ENCODE measurements around the gene POLR2E.

DNA sequence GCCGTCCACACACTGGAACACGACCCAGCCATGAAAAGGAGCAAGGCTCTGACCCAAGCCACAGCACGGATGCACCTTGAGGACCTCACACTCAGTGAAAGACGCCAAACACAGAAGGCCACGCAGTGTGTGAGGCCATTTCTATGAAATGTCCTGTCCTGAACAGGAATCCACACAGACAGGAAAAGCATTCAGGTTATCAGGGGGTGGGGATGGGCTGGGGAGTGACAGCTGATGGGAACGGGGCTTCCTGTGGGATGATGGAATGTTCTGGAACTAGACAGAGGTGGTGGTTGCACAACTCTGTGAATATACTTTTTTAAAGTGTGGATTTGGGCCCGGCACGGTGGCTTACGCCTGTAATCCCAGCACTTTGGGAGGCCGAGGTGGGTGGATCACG lies 39.3 kb upstream of the POLR2E start:
- TF ChIP-seq CTCF (IDR thresholded peaks at IDR 0.05) (no peak), SIN3A (IDR thresholded peaks at IDR 0.05; ENCODE audit: borderline replicate concordance, insufficient read depth, low read depth, low read length) (no peak), POLR2AphosphoS5 (IDR thresholded peaks at IDR 0.05; ENCODE audit: low read depth, low read length) (no peak)
- TF ChIP-seq, protein P1, sequence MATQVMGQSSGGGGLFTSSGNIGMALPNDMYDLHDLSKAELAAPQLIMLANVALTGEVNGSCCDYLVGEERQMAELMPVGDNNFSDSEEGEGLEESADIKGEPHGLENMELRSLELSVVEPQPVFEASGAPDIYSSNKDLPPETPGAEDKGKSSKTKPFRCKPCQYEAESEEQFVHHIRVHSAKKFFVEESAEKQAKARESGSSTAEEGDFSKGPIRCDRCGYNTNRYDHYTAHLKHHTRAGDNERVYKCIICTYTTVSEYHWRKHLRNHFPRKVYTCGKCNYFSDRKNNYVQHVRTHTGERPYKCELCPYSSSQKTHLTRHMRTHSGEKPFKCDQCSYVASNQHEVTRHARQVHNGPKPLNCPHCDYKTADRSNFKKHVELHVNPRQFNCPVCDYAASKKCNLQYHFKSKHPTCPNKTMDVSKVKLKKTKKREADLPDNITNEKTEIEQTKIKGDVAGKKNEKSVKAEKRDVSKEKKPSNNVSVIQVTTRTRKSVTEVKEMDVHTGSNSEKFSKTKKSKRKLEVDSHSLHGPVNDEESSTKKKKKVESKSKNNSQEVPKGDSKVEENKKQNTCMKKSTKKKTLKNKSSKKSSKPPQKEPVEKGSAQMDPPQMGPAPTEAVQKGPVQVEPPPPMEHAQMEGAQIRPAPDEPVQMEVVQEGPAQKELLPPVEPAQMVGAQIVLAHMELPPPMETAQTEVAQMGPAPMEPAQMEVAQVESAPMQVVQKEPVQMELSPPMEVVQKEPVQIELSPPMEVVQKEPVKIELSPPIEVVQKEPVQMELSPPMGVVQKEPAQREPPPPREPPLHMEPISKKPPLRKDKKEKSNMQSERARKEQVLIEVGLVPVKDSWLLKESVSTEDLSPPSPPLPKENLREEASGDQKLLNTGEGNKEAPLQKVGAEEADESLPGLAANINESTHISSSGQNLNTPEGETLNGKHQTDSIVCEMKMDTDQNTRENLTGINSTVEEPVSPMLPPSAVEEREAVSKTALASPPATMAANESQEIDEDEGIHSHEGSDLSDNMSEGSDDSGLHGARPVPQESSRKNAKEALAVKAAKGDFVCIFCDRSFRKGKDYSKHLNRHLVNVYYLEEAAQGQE (IDR thresholded peaks at IDR 0.05; ENCODE audit: insufficient read depth in 1 of 2, low read depth in 2 of 2, low read length in 1 of 2) = no peak

All from Panc1 (cell line).